CD4-positive, alpha-beta T cell treated with Interleukin-4 for 1 hour (primary cell): ENCODE measurements around the gene PRKCB.
A peak's percentile ranks its signal among the peaks of the same experiment; 100 is the strongest.

Experiments used
- DNase-seq, 2 donors: peaks; one replicate each; pipeline ENCODE4 v3.0.0-alpha.2; 2020 to 2022

Gene PRKCB

GRCh38 chr16:23835390-23836077, at the start of gene PRKCB:
PRKCB (plus strand) TSS chr16:23835983.
- peak; percentile 90 to 91 for DNase-seq

DNA sequence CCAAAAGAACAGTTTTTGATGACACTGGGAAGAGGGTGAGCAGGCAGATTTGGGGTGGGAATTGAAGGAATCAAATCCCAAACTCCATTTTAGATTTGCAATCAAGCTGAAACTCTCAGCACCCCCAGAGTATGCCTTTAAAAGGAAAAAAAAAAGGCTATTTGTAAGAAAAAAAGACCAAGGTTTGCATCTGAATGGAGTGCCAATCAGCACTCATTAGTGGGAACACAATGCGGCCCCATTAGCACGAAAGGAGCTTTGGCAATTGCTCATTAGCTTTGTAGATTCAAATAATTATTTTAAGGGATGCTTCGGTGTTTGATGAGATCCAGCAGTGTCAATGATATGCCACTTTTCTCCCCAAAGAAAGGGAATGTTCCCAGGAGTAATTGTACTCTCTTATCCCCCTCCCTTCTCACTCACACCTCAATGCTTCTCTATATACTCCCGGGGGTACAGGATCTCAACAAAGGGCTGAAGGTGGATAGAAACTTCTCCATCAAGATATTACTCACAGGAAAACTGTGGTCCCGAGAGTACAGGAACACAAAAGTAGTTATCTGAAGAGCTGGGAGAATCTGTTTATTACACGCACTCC, 48.7 kb upstream of the PRKCB start:
- no peak for DNase-seq

DNA sequence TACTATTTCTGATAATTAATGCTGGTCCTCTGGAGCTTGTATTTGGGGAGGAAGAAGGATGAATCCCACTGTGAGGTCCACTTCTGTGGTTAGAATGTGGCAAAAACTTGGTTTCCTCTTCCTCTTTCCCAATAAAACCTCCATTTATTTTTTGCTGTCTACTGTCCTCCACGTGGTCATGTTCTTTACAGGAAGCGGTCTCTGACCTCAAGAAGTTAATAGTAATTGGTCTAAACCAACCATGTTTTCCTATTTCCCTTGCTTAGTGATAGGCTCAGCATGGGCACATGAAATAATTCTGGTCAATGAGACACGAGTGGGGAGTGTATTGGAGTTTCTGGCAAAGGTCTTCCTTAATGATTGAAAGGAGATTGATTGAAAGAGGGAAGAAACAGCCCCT, 47.1 kb upstream of the PRKCB start:
- DNase-seq = no peak

DNA sequence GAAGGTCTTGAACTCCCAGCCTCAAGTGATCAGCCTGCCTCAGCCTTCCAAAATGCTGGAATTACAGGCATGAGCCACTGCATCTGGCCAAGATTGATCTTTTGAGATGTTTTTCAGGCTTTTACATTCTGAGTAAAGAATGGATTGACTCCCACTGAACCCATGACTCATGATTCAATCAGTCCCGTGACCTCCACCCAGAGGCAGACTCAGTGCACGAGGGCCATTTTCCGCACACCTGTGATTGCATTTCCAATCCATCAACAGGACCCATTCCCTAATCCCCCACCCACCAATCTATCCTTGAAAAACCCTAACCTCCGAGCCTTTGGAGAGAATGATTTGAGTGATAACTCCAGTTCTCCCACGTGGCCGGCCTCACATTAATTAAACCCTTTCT, 40.4 kb upstream of the PRKCB start:
- no peak for DNase-seq

DNA sequence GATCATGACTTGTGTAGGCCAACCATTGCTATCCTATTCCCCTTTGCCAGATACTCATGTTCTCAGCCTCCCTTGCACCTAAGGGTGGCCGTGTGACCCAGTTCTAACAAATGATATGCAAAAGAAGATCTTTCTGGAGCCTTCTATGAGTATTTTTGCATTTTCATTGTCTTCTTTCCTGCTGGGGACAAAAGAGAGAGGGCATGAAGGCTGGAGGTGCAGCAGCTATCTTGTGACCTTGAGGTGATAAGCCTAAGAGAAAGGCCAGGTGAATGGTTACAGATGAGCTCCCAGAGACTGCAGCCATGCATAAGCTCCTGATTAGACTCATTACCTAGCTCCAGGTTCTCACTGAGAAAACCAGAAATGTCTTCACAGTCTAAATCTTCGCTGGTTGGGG, 38.8 kb upstream of the PRKCB start:
- no peak for DNase-seq

DNA sequence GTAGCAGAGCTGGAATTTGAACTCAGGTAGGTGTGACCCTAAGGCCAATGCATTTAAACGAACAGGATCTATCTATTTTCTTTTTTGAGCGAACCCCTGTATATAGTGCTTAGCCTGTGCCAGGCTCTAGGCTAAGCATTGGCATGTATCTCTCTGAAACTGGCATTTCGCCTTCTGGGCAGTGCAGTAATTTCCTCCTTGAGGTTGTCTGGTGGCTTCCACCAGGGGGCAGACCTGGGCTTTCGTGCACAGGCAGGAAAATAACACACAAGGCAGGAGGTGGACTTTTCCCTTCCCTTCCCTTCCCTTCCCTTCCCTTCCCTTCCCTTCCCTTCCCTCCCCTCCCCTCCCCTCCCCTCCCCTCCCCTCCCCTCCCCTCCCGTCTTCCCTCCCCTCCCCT, 34.4 kb upstream of the PRKCB start:
- DNase-seq = peak; percentile 72 to 76

DNA sequence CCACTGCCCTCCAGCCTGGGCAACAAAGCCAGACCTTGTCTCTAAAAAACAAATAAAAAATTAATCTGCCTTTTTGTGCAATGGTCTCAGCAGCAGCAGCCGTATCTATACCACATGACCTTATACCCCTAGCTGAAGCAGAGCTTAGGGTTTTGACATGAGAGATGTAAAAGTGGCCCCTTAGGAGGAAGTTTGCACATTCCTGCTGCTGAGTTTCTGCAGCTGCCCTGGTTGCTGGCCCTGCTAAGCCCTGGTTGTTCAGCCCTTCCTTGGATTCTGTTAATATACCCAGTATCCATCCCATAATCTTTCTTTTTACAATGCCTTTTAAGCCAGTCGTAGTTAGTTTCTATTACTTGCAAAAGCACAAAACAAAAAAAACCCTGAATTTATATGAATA, 33.0 kb upstream of the PRKCB start:
- no peak for DNase-seq

GRCh38 chr16:23803591-23804123, 32.1 kb upstream of the PRKCB start:
- DNase-seq = peak; percentile 79 to 80

DNA sequence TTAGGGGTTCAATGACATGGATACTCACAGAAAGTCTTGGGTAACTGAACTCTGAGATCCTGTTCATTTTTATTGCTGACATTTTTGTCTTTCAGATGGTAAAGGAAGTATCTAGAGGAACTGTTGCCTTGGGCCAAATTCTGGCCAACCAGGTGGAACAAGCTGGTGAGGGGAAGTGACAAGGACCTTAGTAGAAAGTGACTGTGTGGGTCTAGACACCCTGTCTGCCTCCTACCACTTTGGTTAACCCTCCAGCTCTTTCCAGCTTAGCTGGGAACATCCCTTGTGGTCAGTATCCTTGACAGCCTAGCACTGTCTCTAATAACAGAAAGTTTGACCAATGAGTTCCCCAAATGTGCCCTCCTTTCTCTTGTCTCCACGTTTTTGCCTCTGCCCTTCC, 28.8 kb upstream of the PRKCB start:
- DNase-seq = peak in 1 of 2 donors; percentile 72

GRCh38 chr16:23821467-23821866, 14.3 kb upstream of the PRKCB start:
- no peak for DNase-seq

DNA sequence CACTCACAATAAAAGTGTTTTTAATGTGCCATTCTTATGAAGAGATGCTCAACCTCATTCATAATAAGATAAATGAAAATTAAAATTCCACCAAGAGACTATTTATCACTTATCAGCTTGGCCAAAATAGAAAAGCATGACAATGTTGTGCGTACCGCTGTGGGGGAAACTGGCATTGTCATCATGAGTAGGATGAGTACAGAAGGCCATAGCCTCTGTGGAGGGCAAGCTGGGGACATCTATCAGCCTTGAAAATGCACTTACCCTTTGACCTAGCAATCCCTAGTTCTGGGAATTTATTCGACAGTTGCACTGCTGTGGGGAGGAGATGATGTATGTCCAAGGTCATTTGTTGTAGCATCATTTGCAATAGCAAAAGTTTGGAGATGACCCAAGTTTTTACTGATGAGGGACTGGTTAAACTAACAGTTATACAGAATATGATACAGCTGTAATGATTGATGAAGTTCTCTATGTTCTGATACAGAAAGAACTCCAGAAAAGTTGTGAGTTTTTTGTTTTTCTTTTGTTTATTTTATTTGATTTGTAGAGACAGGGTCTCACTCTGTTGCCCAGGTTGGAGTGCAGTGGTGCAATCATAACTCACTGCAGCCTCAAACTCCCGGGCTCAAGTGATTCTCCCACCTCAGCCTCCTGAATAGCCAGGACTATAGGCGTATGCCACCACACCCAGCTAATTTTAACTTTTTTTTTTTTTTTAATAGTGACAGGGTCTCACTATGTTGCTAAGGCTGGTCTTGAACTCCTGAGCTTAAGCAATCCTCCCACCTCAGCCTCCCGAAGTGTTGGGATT, 13.7 kb upstream of the PRKCB start:
- DNase-seq = no peak

DNA sequence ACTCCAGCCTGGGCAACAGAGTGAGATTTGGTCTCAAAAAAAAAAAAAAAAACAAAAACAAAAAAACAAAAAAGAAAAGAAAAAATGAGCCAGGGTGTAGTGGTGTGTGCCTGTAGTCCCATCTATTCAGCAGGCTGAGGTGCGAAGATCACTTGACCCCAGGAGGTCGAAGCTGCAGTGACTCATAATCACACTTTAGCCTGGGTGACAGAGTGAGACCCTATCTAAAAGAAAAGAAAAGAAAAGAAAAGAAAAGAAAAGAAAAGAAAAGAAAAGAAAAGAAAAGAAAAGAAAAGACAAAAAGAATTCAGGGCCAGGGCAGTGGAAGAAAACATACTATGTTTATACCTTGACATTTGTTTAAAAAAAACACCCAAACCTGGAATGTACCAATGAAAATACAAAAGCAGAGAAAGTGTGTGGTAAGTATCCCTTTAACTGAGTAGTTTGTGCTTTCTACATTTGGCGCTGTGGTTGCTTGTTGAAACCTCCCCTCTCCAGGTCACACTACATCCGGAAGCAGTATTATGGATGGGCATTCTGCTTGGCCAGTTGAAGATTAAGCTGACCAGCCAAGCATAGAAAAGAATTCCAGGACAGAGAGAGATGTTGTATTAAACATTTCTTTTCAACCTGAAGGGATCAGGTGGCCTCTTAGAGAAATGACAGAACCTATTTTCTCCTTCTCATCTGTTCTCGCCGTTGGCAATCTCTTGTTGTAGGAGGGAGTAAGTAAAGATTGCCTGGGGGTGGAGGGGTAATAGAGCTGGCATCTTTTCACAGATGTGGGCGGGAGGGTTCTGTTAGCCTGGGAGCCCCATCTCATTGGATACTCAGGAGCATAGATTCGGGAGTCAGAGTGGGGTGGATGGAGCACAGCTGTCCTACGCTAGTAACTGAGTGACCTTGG, 12.1 kb upstream of the PRKCB start:
- DNase-seq = no peak

GRCh38 chr16:23824909-23825308, 10.9 kb upstream of the PRKCB start:
- DNase-seq = no peak

DNA sequence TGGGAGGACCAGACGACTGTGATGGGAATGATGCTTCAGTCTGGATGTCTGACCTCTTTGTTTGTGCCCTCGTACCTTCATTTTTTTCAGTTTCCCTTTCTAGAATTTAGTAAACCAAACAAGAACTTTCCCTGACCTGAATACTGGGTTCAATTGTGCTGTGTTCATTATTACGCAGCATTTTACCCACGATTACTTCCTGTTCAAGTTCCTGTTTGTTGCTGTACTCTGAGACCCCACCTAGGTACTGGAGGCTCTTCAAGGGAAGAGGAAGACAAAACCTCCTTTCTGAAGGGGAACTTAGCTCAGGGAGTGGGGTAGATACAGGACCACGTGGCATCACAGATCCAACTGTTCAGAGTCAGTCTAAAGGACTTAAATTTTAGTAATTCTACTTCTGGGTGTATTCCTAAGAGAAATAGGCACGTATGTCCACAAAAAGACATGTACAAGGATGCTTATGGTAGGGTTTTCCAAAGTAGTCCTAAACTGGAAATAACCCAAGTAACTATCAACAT, 9.2 kb upstream of the PRKCB start:
- DNase-seq = peak; percentile 68 to 82

- peak in 1 of 2 donors; percentile 31 for DNase-seq
Observed at GRCh38 chr16:23827057-23827456, 8.7 kb upstream of the PRKCB start.

GRCh38 chr16:23829454-23829853, 6.3 kb upstream of the PRKCB start:
- no peak for DNase-seq

GRCh38 chr16:23830276-23830675, 5.5 kb upstream of the PRKCB start:
- no peak for DNase-seq

GRCh38 chr16:23832882-23833281, 2.9 kb upstream of the PRKCB start:
- no peak for DNase-seq

DNA sequence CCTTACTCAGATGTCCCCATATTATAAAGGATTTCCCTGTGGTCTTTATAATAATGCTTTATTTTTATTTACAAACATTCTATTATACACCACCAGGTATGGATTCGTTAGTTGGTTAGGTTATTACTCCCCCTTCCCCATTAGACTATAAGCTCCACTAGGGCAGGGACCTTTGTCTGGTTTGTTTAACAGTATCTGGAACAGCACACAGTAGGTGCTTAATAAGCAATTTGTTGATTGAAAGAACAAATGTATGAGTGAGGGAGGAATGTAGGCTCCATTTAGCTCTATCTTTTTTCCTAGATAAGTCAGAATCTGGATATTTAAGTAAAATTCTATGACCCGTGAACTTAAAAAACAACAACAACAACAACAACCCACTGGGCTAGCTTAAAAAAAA, 2.3 kb upstream of the PRKCB start:
- no peak for DNase-seq

GRCh38 chr16:23833960-23834685, 1.7 kb upstream of the PRKCB start:
- no peak for DNase-seq

DNA sequence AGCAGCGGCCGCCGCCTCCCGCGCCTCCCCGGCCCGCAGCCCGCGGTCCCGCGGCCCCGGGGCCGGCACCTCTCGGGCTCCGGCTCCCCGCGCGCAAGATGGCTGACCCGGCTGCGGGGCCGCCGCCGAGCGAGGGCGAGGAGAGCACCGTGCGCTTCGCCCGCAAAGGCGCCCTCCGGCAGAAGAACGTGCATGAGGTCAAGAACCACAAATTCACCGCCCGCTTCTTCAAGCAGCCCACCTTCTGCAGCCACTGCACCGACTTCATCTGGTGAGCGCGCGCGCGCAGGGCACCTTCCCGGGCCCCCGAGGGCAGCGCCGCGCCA, 258 bp downstream of the PRKCB start:
- DNase-seq = no peak
